ENCODE results near the gene GTPBP2. TPM values are rescaled to one million over a fixed set of nuclear protein-coding genes. Genes with fewer than 3 reads are reported as not detected.
"Not testable (repeated sequence)": the region's sequence is repeated elsewhere in the genome, so short reads cannot be mapped to it uniquely, and the experiment has no call there.

GTPBP2 gene
- total RNA-seq, 1 donor from 2014 or later, result 176 TPM

GRCh38 chr6:43635387-43636307 lies 6.6 kb upstream of the GTPBP2 start, which contains the start of gene MAD2L1BP:
Gene MAD2L1BP (plus strand): TSS chr6:43635840. CDS start chr6:43635876, 36 bp downstream.
- peak; percentile 47 for DNase-seq (ENCODE audit: low read depth)
- no peak for FAIRE-seq
- H3K36me3 ChIP-seq (ENCODE audit: control insufficient read depth, insufficient read depth, low read length), result peaks cover 10% of the 10 kb centered on the region
- H3K27me3 ChIP-seq (ENCODE audit: control insufficient read depth, insufficient read depth, low read length), result no peaks in the 10 kb centered on the region
- peak within 1 kb of the TSS; percentile 58 for H3K4me3 ChIP-seq (ENCODE audit: low read depth, low read length)
- TF ChIP-seq CTCF (IDR thresholded peaks at IDR 0.05; ENCODE audit: insufficient read depth, low read length, severe bottlenecking), result no peak

- Histone ChIP-seq H3K36me3 (ENCODE audit: control insufficient read depth, insufficient read depth, low read length) (peaks cover 5% of the 10 kb centered on the region), H3K4me3 (ENCODE audit: low read depth, low read length) (no peak overlapping the region), H3K27me3 (ENCODE audit: control insufficient read depth, insufficient read depth, low read length) (no peaks in the 10 kb centered on the region)
- DNase-seq (ENCODE audit: low read depth) (no peak), FAIRE-seq (no peak)
- no peak for TF ChIP-seq CTCF (IDR thresholded peaks at IDR 0.05; ENCODE audit: insufficient read depth, low read length, severe bottlenecking)
Observed at GRCh38 chr6:43634702-43635303, 5.7 kb upstream of the GTPBP2 start.

GRCh38 chr6:43633002-43633401 lies 3.9 kb upstream of the GTPBP2 start:
- DNase-seq (ENCODE audit: low read depth), result not testable (repeated sequence)

GRCh38 chr6:43630980-43631619 lies 2.0 kb upstream of the GTPBP2 start:
- FAIRE-seq (no peak), DNase-seq (ENCODE audit: low read depth) (no peak)
- Histone ChIP-seq H3K4me3 (ENCODE audit: low read depth, low read length) (no peak overlapping the region), H3K27me3 (ENCODE audit: control insufficient read depth, insufficient read depth, low read length) (no peaks in the 10 kb centered on the region), H3K36me3 (ENCODE audit: control insufficient read depth, insufficient read depth, low read length) (peaks cover 3% of the 10 kb centered on the region)
- TF ChIP-seq CTCF (IDR thresholded peaks at IDR 0.05; ENCODE audit: insufficient read depth, low read length, severe bottlenecking), result no peak

More at GRCh38 chr6:43633002-43633401, 3.9 kb upstream of the GTPBP2 start:
- H3K4me3 ChIP-seq (ENCODE audit: low read depth, low read length); H3K36me3 ChIP-seq (ENCODE audit: control insufficient read depth, insufficient read depth, low read length); FAIRE-seq; H3K27me3 ChIP-seq (ENCODE audit: control insufficient read depth, insufficient read depth, low read length): not testable (repeated sequence)

GRCh38 chr6:43629505-43630300 lies 639 bp upstream of the GTPBP2 start:
- DNase-seq (ENCODE audit: low read depth), result peak; percentile 97
- Histone ChIP-seq H3K36me3 (ENCODE audit: control insufficient read depth, insufficient read depth, low read length) (peaks cover 15% of the 10 kb centered on the region), H3K4me3 (ENCODE audit: low read depth, low read length) (peak overlapping the region; percentile 91), H3K27me3 (ENCODE audit: control insufficient read depth, insufficient read depth, low read length) (no peaks in the 10 kb centered on the region)
- peak; percentile 89 for FAIRE-seq
- no peak for TF ChIP-seq CTCF (IDR thresholded peaks at IDR 0.05; ENCODE audit: insufficient read depth, low read length, severe bottlenecking)
